NCI-H1417 treated with DMSO at 0.1 percent for 48 hours (cell line): ENCODE results near the gene ANXA8.
"Not testable (repeated sequence)": the region's sequence is repeated elsewhere in the genome, so short reads cannot be mapped to it uniquely, and the experiment has no call there.

Experiments used
- DNase-seq: peaks from one replicate; lab custom pipeline; 2025; lab: John Stamatoyannopoulos, UW

ANXA8 gene

GRCh38 chr10:47462577-47463358 is 21.1 kb downstream of the ANXA8 start:
- DNase-seq: not testable (repeated sequence)

GRCh38 chr10:47461261-47461687 is 22.6 kb downstream of the ANXA8 start:
- DNase-seq: not testable (repeated sequence)

GRCh38 chr10:47458466-47459154 is 25.3 kb downstream of the ANXA8 start:
- DNase-seq: no peak

- DNase-seq: no peak
Observed at GRCh38 chr10:47457826-47458225, 26.1 kb downstream of the ANXA8 start.

GRCh38 chr10:47457528-47457820 is 26.4 kb downstream of the ANXA8 start:
- no peak for DNase-seq

GRCh38 chr10:47456794-47457527 is 27.0 kb downstream of the ANXA8 start:
- DNase-seq: no peak

GRCh38 chr10:47456079-47456785 is 27.7 kb downstream of the ANXA8 start:
- DNase-seq: no peak

GRCh38 chr10:47455350-47456078 is 28.4 kb downstream of the ANXA8 start:
- DNase-seq: not testable (repeated sequence)

GRCh38 chr10:47454780-47455058 is 29.2 kb downstream of the ANXA8 start:
- DNase-seq: no peak

- no peak for DNase-seq
Observed at GRCh38 chr10:47454008-47454779, 29.7 kb downstream of the ANXA8 start.

GRCh38 chr10:47453141-47454007 is 30.5 kb downstream of the ANXA8 start:
- DNase-seq: no peak

GRCh38 chr10:47452495-47453140 is 31.3 kb downstream of the ANXA8 start:
- DNase-seq: no peak

GRCh38 chr10:47451998-47452494 is 31.9 kb downstream of the ANXA8 start:
- no peak for DNase-seq

GRCh38 chr10:47451273-47451997 is 32.5 kb downstream of the ANXA8 start:
- no peak for DNase-seq

- no peak for DNase-seq
Observed at GRCh38 chr10:47450442-47450841, 33.5 kb downstream of the ANXA8 start.

GRCh38 chr10:47449979-47450378 is 33.9 kb downstream of the ANXA8 start:
- DNase-seq: no peak

- DNase-seq: no peak
Observed at GRCh38 chr10:47449102-47449978, 34.6 kb downstream of the ANXA8 start.

- DNase-seq: no peak
Observed at GRCh38 chr10:47447705-47448104, 36.2 kb downstream of the ANXA8 start.
